ENCODE data around the gene ENOX2.

Gene ENOX2

GRCh38 chrX:130840345-130840744 lies 62.7 kb downstream of the ENOX2 start:
- Histone ChIP-seq H3K9me3 (replicated peaks in 1 of 11) (0 out of 22 replicates have a peak, but pooled peaks cover 0 to 8% (median 0%) of the 10 kb centered on the region in 11 experiments), H3K36me3 (no peaks in the 10 kb centered on the region), H3K4me3 (no peak overlapping the region), H3K4me1 (peaks cover 0 to 5% (median 0%) of the 10 kb centered on the region in 10 experiments; a peak in 3 of 20 replicates), H3K4me2 (no peak overlapping the region), H4K20me1 (no peaks in the 10 kb centered on the region; a peak in 1 of 22 replicates), H3K27me3 (peaks cover 92 to 100% (median 97%) of the 10 kb centered on the region in 11 experiments), H3K27ac (no peak overlapping the region), H3K9ac (no peak overlapping the region)
- TF ChIP-seq Cebpa-rat (IDR thresholded peaks at IDR 0.05) = no peak

- Histone ChIP-seq H3K4me1 (peaks cover 14 to 38% (median 32%) of the 10 kb centered on the region in 10 experiments), H3K27ac (no peak overlapping the region), H4K20me1 (no peaks in the 10 kb centered on the region; a peak in 1 of 22 replicates), H3K4me2 (no peak overlapping the region; a peak in 1 of 22 replicates), H3K27me3 (peaks cover 73 to 99% (median 96%) of the 10 kb centered on the region in 11 experiments), H3K36me3 (no peaks in the 10 kb centered on the region), H3K9me3 (replicated peaks in 1 of 11) (no peaks in the 10 kb centered on the region), H3K9ac (no peak overlapping the region), H3K4me3 (no peak overlapping the region)
- TF ChIP-seq Cebpa-rat (IDR thresholded peaks at IDR 0.05) = no peak
Measured at GRCh38 chrX:130836447-130836846, 66.6 kb downstream of the ENOX2 start.

- peak overlapping the region in 2 of 11 experiments; percentile 8 to 53; a peak in 3 of 22 replicates for H3K27ac ChIP-seq
- peak overlapping the region in 4 of 11 experiments; percentile 19 to 60 (median 47); a peak in 7 of 22 replicates for H3K4me2 ChIP-seq
- peaks cover 14 to 38% (median 32%) of the 10 kb centered on the region in 10 experiments for H3K4me1 ChIP-seq
- H3K9ac ChIP-seq = no peak overlapping the region
- H4K20me1 ChIP-seq = no peaks in the 10 kb centered on the region; a peak in 1 of 22 replicates
- H3K9me3 ChIP-seq (replicated peaks in 1 of 11) = no peaks in the 10 kb centered on the region
- no peaks in the 10 kb centered on the region for H3K36me3 ChIP-seq
- H3K27me3 ChIP-seq = peaks cover 75 to 100% (median 98%) of the 10 kb centered on the region in 11 experiments
- H3K4me3 ChIP-seq = no peak overlapping the region
- TF ChIP-seq Cebpa-rat (IDR thresholded peaks at IDR 0.05) = no peak
Measured at GRCh38 chrX:130834830-130835229, 68.2 kb downstream of the ENOX2 start.

GRCh38 chrX:130834149-130834548 lies 68.9 kb downstream of the ENOX2 start:
- H3K9ac ChIP-seq = no peak overlapping the region
- no peak for TF ChIP-seq Cebpa-rat (IDR thresholded peaks at IDR 0.05)
- H3K36me3 ChIP-seq = no peaks in the 10 kb centered on the region
- H3K4me1 ChIP-seq = peaks cover 14 to 38% (median 32%) of the 10 kb centered on the region in 10 experiments
- peak overlapping the region; percentile 19 to 60 (median 48); a peak in 19 of 22 replicates for H3K4me2 ChIP-seq
- no peak overlapping the region for H3K4me3 ChIP-seq
- H3K27me3 ChIP-seq = peaks cover 78 to 100% (median 99%) of the 10 kb centered on the region in 11 experiments
- H4K20me1 ChIP-seq = no peaks in the 10 kb centered on the region; a peak in 2 of 22 replicates
- no peaks in the 10 kb centered on the region for H3K9me3 ChIP-seq (replicated peaks in 1 of 11)
- peak overlapping the region in 7 of 11 experiments; percentile 16 to 60 (median 53); a peak in 11 of 22 replicates for H3K27ac ChIP-seq

GRCh38 chrX:130831347-130831722 lies 71.7 kb downstream of the ENOX2 start:
- H3K36me3 ChIP-seq = no peaks in the 10 kb centered on the region
- H3K4me1 ChIP-seq = peaks cover 14 to 38% (median 32%) of the 10 kb centered on the region in 10 experiments
- TF ChIP-seq Cebpa-rat (IDR thresholded peaks at IDR 0.05) = no peak
- H3K9me3 ChIP-seq (replicated peaks in 1 of 11) = no peaks in the 10 kb centered on the region
- H3K4me3 ChIP-seq = no peak overlapping the region
- H3K27ac ChIP-seq = no peak overlapping the region
- H3K4me2 ChIP-seq = no peak overlapping the region
- peaks cover 75 to 100% (median 97%) of the 10 kb centered on the region in 11 experiments for H3K27me3 ChIP-seq
- H3K9ac ChIP-seq = no peak overlapping the region
- no peaks in the 10 kb centered on the region; a peak in 2 of 22 replicates for H4K20me1 ChIP-seq

- Histone ChIP-seq H3K27ac (no peak overlapping the region), H3K9ac (no peak overlapping the region), H4K20me1 (no peaks in the 10 kb centered on the region; a peak in 2 of 22 replicates), H3K27me3 (peaks cover 71 to 100% (median 96%) of the 10 kb centered on the region in 11 experiments), H3K9me3 (replicated peaks in 1 of 11) (no peaks in the 10 kb centered on the region), H3K36me3 (no peaks in the 10 kb centered on the region), H3K4me1 (peaks cover 14 to 38% (median 32%) of the 10 kb centered on the region in 10 experiments; a peak in 19 of 20 replicates), H3K4me2 (no peak overlapping the region), H3K4me3 (no peak overlapping the region)
- TF ChIP-seq Cebpa-rat (IDR thresholded peaks at IDR 0.05) = no peak
Measured at GRCh38 chrX:130830599-130831346, 72.2 kb downstream of the ENOX2 start.

GRCh38 chrX:130829526-130830515 lies 73.2 kb downstream of the ENOX2 start:
- Histone ChIP-seq H3K4me1 (peaks cover 14 to 31% (median 29%) of the 10 kb centered on the region in 10 experiments; a peak in 19 of 20 replicates), H3K27ac (no peak overlapping the region), H4K20me1 (no peaks in the 10 kb centered on the region; a peak in 1 of 22 replicates), H3K9ac (no peak overlapping the region), H3K4me3 (no peak overlapping the region), H3K9me3 (replicated peaks in 1 of 11) (no peaks in the 10 kb centered on the region), H3K36me3 (no peaks in the 10 kb centered on the region), H3K27me3 (peaks cover 70 to 100% (median 92%) of the 10 kb centered on the region in 11 experiments), H3K4me2 (no peak overlapping the region)
- TF ChIP-seq Cebpa-rat (IDR thresholded peaks at IDR 0.05) = no peak

GRCh38 chrX:130828641-130829040 lies 74.4 kb downstream of the ENOX2 start:
- no peak overlapping the region for H3K4me3 ChIP-seq
- peaks cover 75 to 100% (median 93%) of the 10 kb centered on the region in 11 experiments for H3K27me3 ChIP-seq
- H4K20me1 ChIP-seq = no peaks in the 10 kb centered on the region; a peak in 1 of 22 replicates
- TF ChIP-seq Cebpa-rat (IDR thresholded peaks at IDR 0.05) = no peak
- no peak overlapping the region for H3K27ac ChIP-seq
- peaks cover 4 to 19% (median 17%) of the 10 kb centered on the region in 10 experiments; a peak in 16 of 20 replicates for H3K4me1 ChIP-seq
- H3K9me3 ChIP-seq (replicated peaks in 1 of 11) = no peaks in the 10 kb centered on the region
- no peak overlapping the region for H3K9ac ChIP-seq
- H3K36me3 ChIP-seq = no peaks in the 10 kb centered on the region
- H3K4me2 ChIP-seq = no peak overlapping the region

Data from BLaER1 treated with 17β-estradiol and CSF1 and Interleukin-3, amounts not matched to agents 10 nM and 100 nM (cell line).